ENCODE data around the gene HEMK1.

GRCh38 chr3:50539356-50540286 lies 29.7 kb upstream of the HEMK1 start:
- no peak for TF ChIP-seq CTCF (IDR thresholded peaks at IDR 0.05)
- no peak for TF ChIP-seq POLR2A (IDR thresholded peaks at IDR 0.05)

All from transverse colon (tissue), 3 donors.